ENCODE results near the gene TUBB4B. TPM values are rescaled to one million over a fixed set of nuclear protein-coding genes. Genes with fewer than 3 reads are reported as not detected.

The TUBB4B gene
- polyA plus RNA-seq, 1 of the 3 experiments (the other 2 are of a cell fraction): 508 TPM

GRCh38 chr9:137234758-137235423 is 6.2 kb upstream of the TUBB4B start:
- Histone ChIP-seq H3K79me2 (ENCODE audit: insufficient read depth) (peaks cover 27% of the 10 kb centered on the region), H3K27ac (ENCODE audit: low read depth in 2 of 2, low read length in 1 of 2) (no peak overlapping the region), H3F3A (replicated peaks; ENCODE audit: insufficient read depth) (peaks cover 8% of the 10 kb centered on the region), H2AFZ (ENCODE audit: low read depth) (no peak overlapping the region), H4K20me1 (ENCODE audit: insufficient read depth) (no peaks in the 10 kb centered on the region), H3K9me2 (no peaks in the 10 kb centered on the region), H3K4me2 (no peak overlapping the region), H3K9ac (no peak overlapping the region), H3K36me3 (replicated peaks in 1 of 2; ENCODE audit: control insufficient read depth in 1 of 2, insufficient read depth in 2 of 2, low read length in 1 of 2) (no peaks in the 10 kb centered on the region), H3K4me3 (ENCODE audit: low read depth in 2 of 2, low read length in 1 of 2) (no peak overlapping the region), H3K4me1 (ENCODE audit: control insufficient read depth in 1 of 2, insufficient read depth in 2 of 2, low read depth in 1 of 2, low read length in 1 of 2) (peaks cover 9 to 22% of the 10 kb centered on the region in 2 experiments; a peak in 2 of 4 replicates), H3K27me3 (ENCODE audit: insufficient read depth) (no peaks in the 10 kb centered on the region), H3K9me3 (no peaks in the 10 kb centered on the region)
- TF ChIP-seq FOSL2 (IDR thresholded peaks at IDR 0.05; ENCODE audit: borderline replicate concordance, low read depth): no peak
- ChIA-PET CTCF (interaction anchor here (1.1 to 4.5 kb wide), 6 partner anchors 10 to 179 kb away, joined by 3 to 95 read pairs (median 4); partner anchors contain the start of genes CYSRT1, DPP7, RNF208 and RNF224), POLR2A (no interaction called here)
- 87% methylated on average over 16 of the region's 18 CpGs for WGBS (ENCODE audit: low lambda C conversion rate)
- DNase-seq: no peak

- Histone ChIP-seq H2AFZ (ENCODE audit: low read depth) (no peak overlapping the region), H3K36me3 (replicated peaks in 1 of 2; ENCODE audit: control insufficient read depth in 1 of 2, insufficient read depth in 2 of 2, low read length in 1 of 2) (no peaks in the 10 kb centered on the region), H3K9ac (no peak overlapping the region), H4K20me1 (ENCODE audit: insufficient read depth) (no peaks in the 10 kb centered on the region), H3K4me1 (ENCODE audit: control insufficient read depth in 1 of 2, insufficient read depth in 2 of 2, low read depth in 1 of 2, low read length in 1 of 2) (peaks cover 9 to 22% of the 10 kb centered on the region in 2 experiments; a peak in 2 of 4 replicates), H3K27ac (ENCODE audit: low read depth in 2 of 2, low read length in 1 of 2) (no peak overlapping the region), H3K9me3 (no peaks in the 10 kb centered on the region), H3K27me3 (ENCODE audit: insufficient read depth) (no peaks in the 10 kb centered on the region), H3K4me3 (ENCODE audit: low read depth in 2 of 2, low read length in 1 of 2) (no peak overlapping the region), H3F3A (replicated peaks; ENCODE audit: insufficient read depth) (peaks cover 9% of the 10 kb centered on the region), H3K9me2 (no peaks in the 10 kb centered on the region), H3K4me2 (no peak overlapping the region), H3K79me2 (ENCODE audit: insufficient read depth) (peaks cover 27% of the 10 kb centered on the region)
- no peak for DNase-seq
- WGBS (ENCODE audit: low lambda C conversion rate): 89% methylated on average over 7 of the region's 35 CpGs
- CTCF ChIA-PET: interaction anchor here (1.0 to 4.5 kb wide), 37 partner anchors 11 to 426 kb away, joined by 3 to 95 read pairs (median 6); partner anchors contain the start of genes ANAPC2, CYSRT1, DPP7 and GRIN1
- POLR2A ChIA-PET: interaction anchor here (1.0 to 1.3 kb wide), 4 partner anchors 18 to 187 kb away, joined by 3 to 4 read pairs (median 3); partner anchors contain the start of genes EXD3 and NOXA1
- no peak for TF ChIP-seq FOXJ3 (CRISPR knock-in tag; IDR thresholded peaks at IDR 0.05)
These were observed 5.5 kb upstream of the TUBB4B start for GRCh38 chr9:137235424-137236237.

- DNase-seq: peak; percentile 98
- Histone ChIP-seq H4K20me1 (ENCODE audit: insufficient read depth) (no peaks in the 10 kb centered on the region), H3K27me3 (ENCODE audit: insufficient read depth) (no peaks in the 10 kb centered on the region), H2AFZ (ENCODE audit: low read depth) (no peak overlapping the region), H3K36me3 (replicated peaks in 1 of 2; ENCODE audit: control insufficient read depth in 1 of 2, insufficient read depth in 2 of 2, low read length in 1 of 2) (no peaks in the 10 kb centered on the region), H3K9me3 (no peaks in the 10 kb centered on the region), H3K79me2 (ENCODE audit: insufficient read depth) (peaks cover 27% of the 10 kb centered on the region), H3K4me3 (ENCODE audit: low read depth in 2 of 2, low read length in 1 of 2) (peak overlapping the region in 1 of 2 experiments; percentile 44; a peak in 1 of 4 replicates), H3K4me2 (no peak overlapping the region), H3K9me2 (no peaks in the 10 kb centered on the region), H3K9ac (no peak overlapping the region), H3K4me1 (ENCODE audit: control insufficient read depth in 1 of 2, insufficient read depth in 2 of 2, low read depth in 1 of 2, low read length in 1 of 2) (peaks cover 9 to 22% of the 10 kb centered on the region in 2 experiments; a peak in 2 of 4 replicates), H3K27ac (ENCODE audit: low read depth in 2 of 2, low read length in 1 of 2) (no peak overlapping the region), H3F3A (replicated peaks; ENCODE audit: insufficient read depth) (peaks cover 9% of the 10 kb centered on the region)
- POLR2A ChIA-PET: interaction anchor here (0.7 to 1.3 kb wide), 7 partner anchors 18 to 187 kb away, joined by 3 to 4 read pairs (median 3); partner anchors contain the start of genes EXD3, NDOR1, NOXA1 and TMEM203
- CTCF ChIA-PET: interaction anchor here (0.6 to 4.5 kb wide), 61 partner anchors 12 to 426 kb away, joined by 3 to 95 read pairs (median 4); partner anchors contain the start of genes ANAPC2, CYSRT1, DPP7 and GRIN1
- WGBS (ENCODE audit: low lambda C conversion rate): 61% methylated on average over 10 of the region's 31 CpGs
- TF ChIP-seq PBX3 (IDR thresholded peaks at IDR 0.05) (no peak), TCF12 (IDR thresholded peaks at IDR 0.05) (no peak), SMC3 (IDR thresholded peaks at IDR 0.05; ENCODE audit: low read depth, low read length) (peak; percentile 72), USF2 (IDR thresholded peaks at IDR 0.05; ENCODE audit: borderline replicate concordance, low read depth, low read length) (no peak), REST (IDR thresholded peaks at IDR 0.05; ENCODE audit: low read depth, low read length) (no peak), EP300 (IDR thresholded peaks at IDR 0.05; ENCODE audit: borderline replicate concordance in 1 of 2, low read depth in 1 of 2, low read length in 1 of 2) (no peak), ELF1 (IDR thresholded peaks at IDR 0.05) (no peak)
These were observed 4.7 kb upstream of the TUBB4B start for GRCh38 chr9:137236238-137236935.

Measured in SK-N-SH (cell line).